ENCODE data around the gene RHOC. TPM values are rescaled to one million over a fixed set of nuclear protein-coding genes. Genes with fewer than 3 reads are reported as not detected.

RHOC gene
- total and polyA plus RNA-seq, 4 donors: 50.4 to 102 (median 68.8) TPM

DNA sequence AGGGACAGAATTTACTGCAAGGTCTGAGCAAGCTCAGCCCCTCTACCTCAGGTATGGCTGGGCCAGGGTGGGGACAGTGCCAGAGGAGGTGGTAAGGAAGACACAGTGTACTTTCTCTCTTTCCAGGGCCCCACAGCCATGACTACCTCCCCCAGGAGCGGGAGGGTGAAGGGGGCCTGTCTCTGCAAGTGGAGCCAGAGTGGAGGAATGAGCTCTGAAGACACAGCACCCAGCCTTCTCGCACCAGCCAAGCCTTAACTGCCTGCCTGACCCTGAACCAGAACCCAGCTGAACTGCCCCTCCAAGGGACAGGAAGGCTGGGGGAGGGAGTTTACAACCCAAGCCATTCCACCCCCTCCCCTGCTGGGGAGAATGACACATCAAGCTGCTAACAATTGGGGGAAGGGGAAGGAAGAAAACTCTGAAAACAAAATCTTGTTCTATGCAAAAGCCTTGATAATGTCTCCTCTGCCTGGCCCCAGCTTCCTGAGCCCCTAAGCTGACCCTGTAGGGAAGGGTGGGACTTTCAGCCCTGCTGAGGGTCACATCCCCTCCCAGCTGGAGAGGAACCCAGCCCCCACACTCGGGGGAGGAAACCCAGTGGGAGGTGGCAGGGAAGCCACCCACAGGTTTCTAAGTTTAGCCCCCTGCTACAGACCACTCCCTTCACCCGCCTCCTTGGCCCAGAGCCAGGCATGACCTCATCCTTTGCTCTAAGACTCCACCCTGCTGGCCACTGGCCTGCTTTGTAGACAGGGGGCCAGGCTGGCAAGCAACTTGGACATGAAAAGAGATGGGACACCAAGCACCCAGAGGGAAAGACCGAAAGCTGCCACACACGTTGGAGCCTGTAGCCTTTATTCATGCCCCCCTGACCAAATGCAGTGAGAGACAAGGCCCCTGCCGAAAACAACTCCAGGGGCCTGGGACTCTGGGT, 6.4 kb downstream of the RHOC start:
- Histone ChIP-seq H3K9ac (ENCODE audit: low read depth in 1 of 2, low read length in 2 of 2) (peak overlapping the region in 1 of 2 donors; percentile 47), H3K9me3 (ENCODE audit: control insufficient read depth in 4 of 4, low read length in 3 of 4) (no peaks in the 10 kb centered on the region), H3K27me3 (ENCODE audit: control insufficient read depth in 4 of 4, insufficient read depth in 4 of 4, low read length in 3 of 4) (no peaks in the 10 kb centered on the region), H3K36me3 (ENCODE audit: control insufficient read depth in 4 of 4, insufficient read depth in 3 of 4, low read depth in 1 of 4, low read length in 3 of 4) (peaks cover under 1 to 10% (median 4%) of the 10 kb centered on the region in 4 donors), H3K27ac (ENCODE audit: low read depth in 1 of 2, low read length in 2 of 2) (peak overlapping the region; percentile 74 to 75), H3K4me1 (ENCODE audit: control insufficient read depth in 4 of 4, insufficient read depth in 4 of 4, low read length in 3 of 4) (peaks cover 21 to 56% (median 44%) of the 10 kb centered on the region in 4 donors), H3K4me3 (ENCODE audit: low read depth in 1 of 3, low read length in 3 of 3) (no peak overlapping the region)
- peak; percentile 47 for TF ChIP-seq ATF3 (IDR thresholded peaks at IDR 0.05)
- TF ChIP-seq HNF4A (conservative IDR thresholded peaks at IDR 0.05): no peak
- no peak for TF ChIP-seq TAF1 (conservative IDR thresholded peaks at IDR 0.05)
- TF ChIP-seq, protein P1, sequence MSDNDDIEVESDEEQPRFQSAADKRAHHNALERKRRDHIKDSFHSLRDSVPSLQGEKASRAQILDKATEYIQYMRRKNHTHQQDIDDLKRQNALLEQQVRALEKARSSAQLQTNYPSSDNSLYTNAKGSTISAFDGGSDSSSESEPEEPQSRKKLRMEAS (IDR thresholded peaks at IDR 0.05): no peak
- peak; percentile 92 to 97 for TF ChIP-seq JUND (IDR thresholded peaks at IDR 0.05)
- peak; percentile 10 for TF ChIP-seq REST (IDR thresholded peaks at IDR 0.05)
- TF ChIP-seq SP1 (IDR thresholded peaks at IDR 0.05): peak; percentile 71
- TF ChIP-seq RAD21 (IDR thresholded peaks at IDR 0.05): no peak
- TF ChIP-seq FOXA2 (IDR thresholded peaks at IDR 0.05): no peak
- TF ChIP-seq NR2F2 (IDR thresholded peaks at IDR 0.05): peak; percentile 96
- TF ChIP-seq YY1 (IDR thresholded peaks at IDR 0.05): no peak
- peak; percentile 49 to 62 for TF ChIP-seq RXRA (IDR thresholded peaks at IDR 0.05)
- DNase-seq (ENCODE audit: low spot score): peak; percentile 98
- WGBS: 42% methylated on average over 7 of the region's 7 CpGs

DNA sequence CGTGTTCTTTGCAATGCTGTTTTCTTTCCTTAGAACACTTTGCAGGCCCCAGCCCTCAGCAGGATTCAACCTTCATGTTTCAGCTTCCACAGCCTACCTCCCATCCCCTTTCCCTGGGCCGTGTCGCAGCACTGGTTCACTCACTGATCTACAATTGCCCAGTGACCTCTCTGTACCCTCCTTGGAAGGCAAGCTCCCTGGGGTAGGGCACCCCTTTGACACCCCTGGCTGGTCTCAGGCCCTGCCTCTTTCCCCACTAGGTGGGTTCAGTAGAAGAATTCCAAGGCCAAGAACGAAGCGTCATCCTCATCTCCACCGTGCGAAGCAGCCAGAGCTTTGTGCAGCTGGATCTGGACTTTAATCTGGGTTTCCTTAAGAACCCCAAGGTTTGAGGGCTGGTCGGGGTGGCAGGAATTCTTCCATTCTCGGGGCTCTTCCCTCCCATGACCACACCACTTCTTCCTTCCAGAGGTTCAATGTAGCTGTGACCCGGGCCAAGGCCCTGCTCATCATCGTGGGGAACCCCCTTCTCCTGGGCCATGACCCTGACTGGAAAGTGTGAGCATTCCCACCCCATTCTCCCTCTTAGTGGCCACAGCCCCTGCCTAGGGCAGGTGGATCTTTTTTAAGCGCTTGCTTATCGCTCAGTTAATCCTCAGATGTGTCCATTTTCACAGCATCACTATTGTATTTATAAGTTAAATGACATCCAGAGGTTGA, 7.3 kb downstream of the RHOC start:
- peak overlapping the region; percentile 74 to 75 for H3K27ac ChIP-seq (ENCODE audit: low read depth in 1 of 2, low read length in 2 of 2)
- WGBS: 74% methylated on average over 13 of the region's 13 CpGs
- DNase-seq (ENCODE audit: low spot score): no peak

More for the DNA sequence above, 7.3 kb downstream of the RHOC start:
- Histone ChIP-seq H3K9ac (ENCODE audit: low read depth in 1 of 2, low read length in 2 of 2) (peak overlapping the region in 1 of 2 donors; percentile 22), H3K36me3 (ENCODE audit: control insufficient read depth in 4 of 4, insufficient read depth in 3 of 4, low read depth in 1 of 4, low read length in 3 of 4) (peaks cover 2 to 20% (median 6%) of the 10 kb centered on the region in 4 donors), H3K4me3 (ENCODE audit: low read depth in 1 of 3, low read length in 3 of 3) (no peak overlapping the region), H3K4me1 (ENCODE audit: control insufficient read depth in 4 of 4, insufficient read depth in 4 of 4, low read length in 3 of 4) (peaks cover 21 to 46% (median 39%) of the 10 kb centered on the region in 4 donors), H3K27me3 (ENCODE audit: control insufficient read depth in 4 of 4, insufficient read depth in 4 of 4, low read length in 3 of 4) (no peaks in the 10 kb centered on the region), H3K9me3 (ENCODE audit: control insufficient read depth in 4 of 4, low read length in 3 of 4) (no peaks in the 10 kb centered on the region)
- TF ChIP-seq, protein P1 (IDR thresholded peaks at IDR 0.05): no peak
- no peak for TF ChIP-seq HNF4A (conservative IDR thresholded peaks at IDR 0.05)
- TF ChIP-seq RXRA (IDR thresholded peaks at IDR 0.05): no peak
- TF ChIP-seq HNF4G (IDR thresholded peaks at IDR 0.05): no peak
- no peak for TF ChIP-seq ZBTB33 (IDR thresholded peaks at IDR 0.05)
- no peak for TF ChIP-seq FOXA1 (IDR thresholded peaks at IDR 0.05)
- no peak for TF ChIP-seq YY1 (IDR thresholded peaks at IDR 0.05)
- TF ChIP-seq JUND (IDR thresholded peaks at IDR 0.05): no peak
- TF ChIP-seq FOXA2 (IDR thresholded peaks at IDR 0.05): no peak
- TF ChIP-seq REST (IDR thresholded peaks at IDR 0.05): no peak
- no peak for TF ChIP-seq RAD21 (IDR thresholded peaks at IDR 0.05)
- TF ChIP-seq ATF3 (IDR thresholded peaks at IDR 0.05): no peak
- no peak for TF ChIP-seq SP1 (IDR thresholded peaks at IDR 0.05)
- no peak for TF ChIP-seq NR2F2 (IDR thresholded peaks at IDR 0.05)
- TF ChIP-seq EGR1 (IDR thresholded peaks at IDR 0.05; ENCODE audit: low read depth in 2 of 2): no peak

Measured in liver (tissue), 9 donors.